CD14-positive monocyte (primary cell): ENCODE results near the gene AGAP1. TPM values are rescaled to one million over a fixed set of nuclear protein-coding genes. Genes with fewer than 3 reads are reported as not detected.
"Not testable (repeated sequence)": the region's sequence is repeated elsewhere in the genome, so short reads cannot be mapped to it uniquely, and the experiment has no call there.

Experiments used
- DNase-seq, 3 donors: peaks; one replicate each; pipeline ENCODE4 v3.0.0-alpha.2; 2011 to 2022
- H2AFZ ChIP-seq: 2 replicates; pipeline ENCODE4 v1.6.0; 2012; ENCODE audit warnings: mild to moderate bottlenecking, low read depth, low read length, inconsistent platforms; ENCODE audit not compliant: insufficient read depth, poor library complexity, severe bottlenecking
- H3K27ac ChIP-seq, 2 donors: 1 replicate in 1 of 2; 2 replicates in 1 of 2; pipeline ENCODE4 v1.5.1; 2012 to 2013; ENCODE audit warnings: low read length in 2 of 2, control low read depth in 1 of 2, inconsistent platforms in 1 of 2, low read depth in 1 of 2, mild to moderate bottlenecking in 1 of 2
- H3K27me3 ChIP-seq, 2 donors: one replicate each; pipeline versions ENCODE4 v1.6.0 to v1.6.1; 2011 to 2013; ENCODE audit warnings: low read length in 2 of 2; ENCODE audit not compliant: control insufficient read depth in 2 of 2, insufficient read depth in 2 of 2
- H3K36me3 ChIP-seq, 2 donors: replicated peaks in 1 of 2; 1 replicate in 1 of 2; 2 replicates in 1 of 2; pipeline versions ENCODE4 v1.5.1 to v1.6.1; 2012 to 2013; ENCODE audit warnings: low read length in 2 of 2, control low read depth in 1 of 2, inconsistent platforms in 1 of 2, mild to moderate bottlenecking in 1 of 2; ENCODE audit not compliant: insufficient read depth in 2 of 2, control insufficient read depth in 1 of 2
- H3K4me1 ChIP-seq, 2 donors: 1 replicate in 1 of 2; 2 replicates in 1 of 2; pipeline versions ENCODE4 v1.5.1 to v1.6.1; 2012 to 2013; ENCODE audit warnings: low read length in 2 of 2, control low read depth in 1 of 2, inconsistent platforms in 1 of 2, mild to moderate bottlenecking in 1 of 2, moderate library complexity in 1 of 2; ENCODE audit not compliant: insufficient read depth in 2 of 2, control insufficient read depth in 1 of 2
- H3K4me2 ChIP-seq: replicated peaks from 2 replicates; pipeline ENCODE3; 2012; ENCODE audit warnings: low read length, moderate library complexity, mild to moderate bottlenecking; ENCODE audit not compliant: poor library complexity, severe bottlenecking; ENCODE audit errors: extremely low read depth
- H3K4me3 ChIP-seq, 3 experiments: fragments of 200-600 bp in 1 of 3; sonication (generic) in 1 of 3; replicated peaks in 1 of 3; 1 replicate in 2 of 3; 2 replicates in 1 of 3; pipeline ENCODE4 v1.5.1; 2011 to 2013; ENCODE audit warnings: low read length in 3 of 3, mild to moderate bottlenecking in 3 of 3, control low read depth in 2 of 3, low read depth in 2 of 3, inconsistent platforms in 1 of 3, moderate library complexity in 1 of 3
- H3K79me2 ChIP-seq: 2 replicates; pipeline ENCODE4 v1.6.0; 2012; ENCODE audit warnings: mild to moderate bottlenecking, control low read depth, inconsistent platforms, low read length, moderate library complexity; ENCODE audit not compliant: insufficient read depth
- H3K9ac ChIP-seq: 2 replicates; pipeline ENCODE4 v1.6.0; 2017; ENCODE audit warnings: low read length, mild to moderate bottlenecking; ENCODE audit not compliant: insufficient read depth, poor library complexity, severe bottlenecking
- H3K9me3 ChIP-seq, 2 donors: replicated peaks in 1 of 2; 1 replicate in 1 of 2; 2 replicates in 1 of 2; pipeline versions ENCODE4 v1.5.1 to v1.6.1; 2012 to 2013; ENCODE audit warnings: low read length in 2 of 2, control low read depth in 1 of 2; ENCODE audit not compliant: control insufficient read depth in 1 of 2, insufficient read depth in 1 of 2
- H4K20me1 ChIP-seq: 2 replicates; pipeline ENCODE4 v1.6.0; 2012; ENCODE audit warnings: mild to moderate bottlenecking, low read length, control low read depth, moderate library complexity; ENCODE audit not compliant: insufficient read depth
- H3K27ac Mint-ChIP-seq, 7 donors: one replicate each; pipeline ENCODE4 v1.8.0; 2020; ENCODE audit warnings: mild to moderate bottlenecking in 7 of 7, mixed read lengths in 7 of 7, moderate library complexity in 6 of 7, inconsistent platforms in 2 of 7
- H3K27me3 Mint-ChIP-seq, 3 donors: one replicate each; pipeline ENCODE4 v1.8.0; 2021 to 2022; ENCODE audit warnings: low read depth in 3 of 3, mild to moderate bottlenecking in 3 of 3, mixed read lengths in 3 of 3, moderate library complexity in 3 of 3, inconsistent platforms in 1 of 3
- H3K36me3 Mint-ChIP-seq, 2 donors: one replicate each; pipeline ENCODE4 v1.8.0; 2020; ENCODE audit warnings: mixed read lengths in 2 of 2, inconsistent platforms in 1 of 2, mild to moderate bottlenecking in 1 of 2
- H3K4me1 Mint-ChIP-seq: one replicate; pipeline ENCODE4 v1.8.0; 2020; ENCODE audit warnings: mild to moderate bottlenecking, mixed read lengths
- H3K4me3 Mint-ChIP-seq, 2 donors: one replicate each; pipeline ENCODE4 v1.8.0; 2020; ENCODE audit warnings: mild to moderate bottlenecking in 2 of 2, mixed read lengths in 2 of 2, moderate library complexity in 1 of 2
- H3K9me3 Mint-ChIP-seq, 7 donors: one replicate each; pipeline ENCODE4 v1.8.0; 2020 to 2022; ENCODE audit warnings: mixed read lengths in 7 of 7, mild to moderate bottlenecking in 6 of 7, moderate library complexity in 6 of 7, inconsistent platforms in 2 of 7
- WGBS: methylation state at CpG from one replicate; pipeline ENCODE4 v1.1.5; 2013; ENCODE audit warnings: missing lambda C conversion rate; ENCODE audit not compliant: insufficient coverage; 5-methylcytosine and 5-hydroxymethylcytosine counted together
- intact Hi-C, 2 donors: fragments of 100-400 bp; cut with micrococcal nuclease; formaldehyde crosslinking; loops; one replicate each; pipeline versions ENCODE4 v1.15.0 to v1.15.1; 2023
- polyA plus RNA-seq, 3 donors: library from polyadenylated mRNA; depleted of rRNA in 1 of 3; unstranded in 2 of 3; stranded (reverse) in 1 of 3; fragments of 300-500 nt in 2 of 3; fragments of >200 nt in 1 of 3; fragmentation: Illumina TruSeq in 2 of 3; gene quantifications; 1 replicate in 2 of 3; 2 replicates in 1 of 3; pipeline ENCODE4 v1.2.3, GENCODE V29; 2012 to 2021
- TF ChIP-seq, protein P1 (sequence below): fragments of 200-600 bp; IDR thresholded peaks from one replicate; pipeline ENCODE4 v1.8.0; 2022; ENCODE audit warnings: antibody characterized with exemption, mild to moderate bottlenecking

AGAP1 gene
- polyA plus RNA-seq, 3 donors, result 0.12 TPM; not detected in 2

DNA sequence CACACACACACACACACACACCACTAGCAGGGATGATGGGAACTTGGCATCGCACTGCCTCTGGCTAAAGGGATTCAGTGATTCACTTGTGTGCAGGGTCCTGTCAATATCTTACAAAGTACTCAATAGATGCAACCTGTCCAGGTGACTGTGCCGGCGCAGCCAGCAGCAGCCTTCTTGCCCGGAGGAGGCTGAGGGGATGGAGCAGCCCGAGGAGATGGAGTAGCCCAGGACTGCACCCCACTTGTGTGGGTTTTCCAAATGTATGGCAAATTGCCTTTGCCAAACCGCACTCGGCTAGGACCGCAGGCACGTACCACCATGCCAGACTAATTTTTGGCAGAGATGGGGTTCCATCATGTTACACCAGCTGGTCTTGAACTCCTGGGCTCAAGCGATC, 643.2 kb downstream of the AGAP1 start:
- Histone ChIP-seq H3K4me3 (no peak overlapping the region), H3K27ac (no peak overlapping the region), H3K4me1 (no peaks in the 10 kb centered on the region), H2AFZ (no peak overlapping the region), H3K36me3 (no peaks in the 10 kb centered on the region), H4K20me1 (no peaks in the 10 kb centered on the region), H3K27me3 (no peaks in the 10 kb centered on the region), H3K9ac (no peak overlapping the region), H3K4me2 (no peak overlapping the region), H3K79me2 (no peaks in the 10 kb centered on the region), H3K9me3 (no peaks in the 10 kb centered on the region)
- WGBS, result 93% methylated on average over 8 of the region's 10 CpGs
- Mint-ChIP-seq H3K9me3 (peaks cover 0 to 3% (median 0%) of the 10 kb centered on the region in 7 donors), H3K36me3 (no peaks in the 10 kb centered on the region), H3K4me3 (no peak overlapping the region), H3K27me3 (peaks cover 2 to 13% (median 9%) of the 10 kb centered on the region in 3 donors), H3K4me1 (no peaks in the 10 kb centered on the region), H3K27ac (no peak overlapping the region)
- DNase-seq, result no peak
- TF ChIP-seq, protein P1, sequence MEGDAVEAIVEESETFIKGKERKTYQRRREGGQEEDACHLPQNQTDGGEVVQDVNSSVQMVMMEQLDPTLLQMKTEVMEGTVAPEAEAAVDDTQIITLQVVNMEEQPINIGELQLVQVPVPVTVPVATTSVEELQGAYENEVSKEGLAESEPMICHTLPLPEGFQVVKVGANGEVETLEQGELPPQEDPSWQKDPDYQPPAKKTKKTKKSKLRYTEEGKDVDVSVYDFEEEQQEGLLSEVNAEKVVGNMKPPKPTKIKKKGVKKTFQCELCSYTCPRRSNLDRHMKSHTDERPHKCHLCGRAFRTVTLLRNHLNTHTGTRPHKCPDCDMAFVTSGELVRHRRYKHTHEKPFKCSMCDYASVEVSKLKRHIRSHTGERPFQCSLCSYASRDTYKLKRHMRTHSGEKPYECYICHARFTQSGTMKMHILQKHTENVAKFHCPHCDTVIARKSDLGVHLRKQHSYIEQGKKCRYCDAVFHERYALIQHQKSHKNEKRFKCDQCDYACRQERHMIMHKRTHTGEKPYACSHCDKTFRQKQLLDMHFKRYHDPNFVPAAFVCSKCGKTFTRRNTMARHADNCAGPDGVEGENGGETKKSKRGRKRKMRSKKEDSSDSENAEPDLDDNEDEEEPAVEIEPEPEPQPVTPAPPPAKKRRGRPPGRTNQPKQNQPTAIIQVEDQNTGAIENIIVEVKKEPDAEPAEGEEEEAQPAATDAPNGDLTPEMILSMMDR, result no peak
- intact Hi-C loops, result no loop called here

GRCh38 chr2:236141616-236142015, 647.8 kb downstream of the AGAP1 start:
- Mint-ChIP-seq H3K27me3 (peaks cover 2 to 43% (median 19%) of the 10 kb centered on the region in 3 donors), H3K27ac (peak overlapping the region in 1 of 7 donors; percentile 82)
- H3K27ac ChIP-seq, H3K79me2 ChIP-seq, H3K4me3 ChIP-seq, H3K9me3 ChIP-seq, H3K4me2 ChIP-seq, DNase-seq, H3K9ac ChIP-seq, H2AFZ ChIP-seq, H3K9me3 Mint-ChIP-seq, H3K36me3 ChIP-seq, intact Hi-C loops, H4K20me1 ChIP-seq, H3K36me3 Mint-ChIP-seq, H3K4me1 Mint-ChIP-seq, H3K4me1 ChIP-seq, H3K4me3 Mint-ChIP-seq, H3K27me3 ChIP-seq: not testable (repeated sequence)
- WGBS, result 95% methylated on average over 9 of the region's 11 CpGs
